ENCODE data around the gene PPIF. TPM values are rescaled to one million over a fixed set of nuclear protein-coding genes. Genes with fewer than 3 reads are reported as not detected.
A peak's percentile ranks its signal among the peaks of the same experiment; 100 is the strongest.

Gene PPIF
- total RNA-seq, 1 donor from 2014 or later, result 35.9 TPM

DNA sequence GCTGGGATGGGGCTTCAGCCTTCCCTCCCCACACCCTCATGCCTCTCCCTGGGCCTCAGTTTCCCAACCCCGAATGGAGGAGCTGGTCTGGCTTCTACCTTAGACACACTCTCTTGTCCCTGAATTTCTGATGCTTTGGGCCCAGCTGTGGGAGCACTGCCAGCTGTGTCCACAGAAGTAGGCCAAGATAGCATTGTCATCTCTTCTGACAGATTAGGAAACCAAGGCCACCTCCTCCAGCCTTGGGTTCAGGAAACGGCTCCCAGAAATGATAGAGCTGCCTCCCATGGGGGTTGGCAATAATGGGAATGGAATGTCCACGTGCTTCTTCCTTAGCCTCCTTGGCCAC lies 1.3 kb downstream of the PPIF start:
- peaks cover 5% of the 10 kb centered on the region for H3K4me1 Mint-ChIP-seq (ENCODE audit: low read depth)
- DNase-seq (ENCODE audit: low spot score, unreplicated experiment), result no peak
- H3K36me3 Mint-ChIP-seq (ENCODE audit: insufficient read depth), result peaks cover 12% of the 10 kb centered on the region
- H3K4me3 Mint-ChIP-seq (ENCODE audit: low read depth), result peak overlapping the region; percentile 72
- H3K27me3 Mint-ChIP-seq, result peaks cover under 1% of the 10 kb centered on the region
- no peak overlapping the region for H3K27ac Mint-ChIP-seq
- TF ChIP-seq, protein P1, sequence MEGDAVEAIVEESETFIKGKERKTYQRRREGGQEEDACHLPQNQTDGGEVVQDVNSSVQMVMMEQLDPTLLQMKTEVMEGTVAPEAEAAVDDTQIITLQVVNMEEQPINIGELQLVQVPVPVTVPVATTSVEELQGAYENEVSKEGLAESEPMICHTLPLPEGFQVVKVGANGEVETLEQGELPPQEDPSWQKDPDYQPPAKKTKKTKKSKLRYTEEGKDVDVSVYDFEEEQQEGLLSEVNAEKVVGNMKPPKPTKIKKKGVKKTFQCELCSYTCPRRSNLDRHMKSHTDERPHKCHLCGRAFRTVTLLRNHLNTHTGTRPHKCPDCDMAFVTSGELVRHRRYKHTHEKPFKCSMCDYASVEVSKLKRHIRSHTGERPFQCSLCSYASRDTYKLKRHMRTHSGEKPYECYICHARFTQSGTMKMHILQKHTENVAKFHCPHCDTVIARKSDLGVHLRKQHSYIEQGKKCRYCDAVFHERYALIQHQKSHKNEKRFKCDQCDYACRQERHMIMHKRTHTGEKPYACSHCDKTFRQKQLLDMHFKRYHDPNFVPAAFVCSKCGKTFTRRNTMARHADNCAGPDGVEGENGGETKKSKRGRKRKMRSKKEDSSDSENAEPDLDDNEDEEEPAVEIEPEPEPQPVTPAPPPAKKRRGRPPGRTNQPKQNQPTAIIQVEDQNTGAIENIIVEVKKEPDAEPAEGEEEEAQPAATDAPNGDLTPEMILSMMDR (IDR thresholded peaks at IDR 0.05; ENCODE audit: unreplicated experiment), result no peak
- no peaks in the 10 kb centered on the region for H3K9me3 Mint-ChIP-seq (ENCODE audit: low read depth)

DNA sequence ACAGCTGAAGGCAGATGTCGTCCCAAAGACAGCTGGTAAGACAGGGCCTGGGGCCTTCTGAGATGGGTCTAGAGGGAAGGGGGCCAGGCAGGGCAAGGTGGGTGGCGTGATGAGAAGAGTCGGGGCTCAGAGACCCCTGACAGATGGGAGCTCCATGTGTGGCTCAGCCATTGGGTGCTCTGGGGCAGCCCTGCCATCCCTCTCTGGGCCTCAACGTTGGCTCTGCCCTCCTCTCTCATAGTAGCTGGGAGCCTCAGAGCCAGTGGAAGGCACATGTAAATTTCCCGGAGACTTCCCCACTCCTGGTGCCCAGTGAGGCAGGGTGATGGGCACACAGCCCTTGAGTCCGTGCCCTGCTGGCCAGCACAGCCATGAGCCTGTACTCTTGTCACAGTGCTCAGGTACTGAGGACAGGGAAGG lies 1.8 kb downstream of the PPIF start:
- H3K36me3 Mint-ChIP-seq (ENCODE audit: insufficient read depth), result peaks cover 16% of the 10 kb centered on the region
- H3K4me3 Mint-ChIP-seq (ENCODE audit: low read depth), result peak overlapping the region; percentile 72
- no peaks in the 10 kb centered on the region for H3K9me3 Mint-ChIP-seq (ENCODE audit: low read depth)
- TF ChIP-seq, protein P1 (IDR thresholded peaks at IDR 0.05; ENCODE audit: unreplicated experiment), result no peak
- H3K27ac Mint-ChIP-seq, result no peak overlapping the region
- no peaks in the 10 kb centered on the region for H3K27me3 Mint-ChIP-seq
- peaks cover 5% of the 10 kb centered on the region for H3K4me1 Mint-ChIP-seq (ENCODE audit: low read depth)
- DNase-seq (ENCODE audit: low spot score, unreplicated experiment), result no peak

DNA sequence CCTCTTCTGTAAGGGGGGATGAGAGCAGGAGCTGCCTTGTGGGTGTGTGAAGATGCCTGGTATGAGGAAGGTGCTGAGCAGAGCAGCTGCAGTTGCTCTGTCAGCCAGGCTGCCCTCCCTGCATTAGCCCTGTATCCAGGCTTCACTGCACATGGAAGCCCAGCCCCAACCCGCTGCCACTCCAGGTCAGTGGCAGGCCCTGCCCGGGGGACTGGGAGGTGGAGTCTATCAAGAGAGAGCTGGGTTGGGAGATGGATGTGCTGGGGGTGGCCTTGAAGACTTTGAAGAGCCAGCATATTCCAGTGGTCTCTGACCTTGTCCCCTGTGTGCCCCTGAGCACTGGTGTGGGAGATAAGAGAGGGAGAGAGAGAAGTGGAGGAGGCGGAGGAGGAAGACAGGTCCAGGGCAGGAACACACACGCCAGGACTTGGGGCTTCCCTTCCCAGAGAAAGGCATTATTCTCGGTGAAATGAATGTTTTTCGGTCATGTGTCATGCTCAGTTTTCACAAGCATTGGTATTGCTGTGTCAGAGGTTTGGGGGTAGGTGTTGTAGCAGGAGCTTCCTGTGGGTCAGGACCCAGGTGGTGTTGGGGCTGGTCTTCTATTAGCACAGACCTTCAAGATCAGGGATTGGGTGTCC lies 2.6 kb downstream of the PPIF start:
- Mint-ChIP-seq H3K27ac (no peak overlapping the region), H3K4me1 (ENCODE audit: low read depth) (peaks cover 5% of the 10 kb centered on the region), H3K27me3 (no peaks in the 10 kb centered on the region), H3K4me3 (ENCODE audit: low read depth) (no peak overlapping the region), H3K36me3 (ENCODE audit: insufficient read depth) (peaks cover 22% of the 10 kb centered on the region), H3K9me3 (ENCODE audit: low read depth) (no peaks in the 10 kb centered on the region)
- no peak for DNase-seq (ENCODE audit: low spot score, unreplicated experiment)
- TF ChIP-seq, protein P1 (IDR thresholded peaks at IDR 0.05; ENCODE audit: unreplicated experiment), result no peak

GRCh38 chr10:79350407-79351154 lies 3.3 kb downstream of the PPIF start:
- DNase-seq (ENCODE audit: low spot score, unreplicated experiment), result no peak
- Mint-ChIP-seq H3K9me3 (ENCODE audit: low read depth) (no peaks in the 10 kb centered on the region), H3K27ac (no peak overlapping the region), H3K4me1 (ENCODE audit: low read depth) (peaks cover 5% of the 10 kb centered on the region), H3K4me3 (ENCODE audit: low read depth) (no peak overlapping the region), H3K36me3 (ENCODE audit: insufficient read depth) (peaks cover 25% of the 10 kb centered on the region), H3K27me3 (no peaks in the 10 kb centered on the region)
- TF ChIP-seq, protein P1 (IDR thresholded peaks at IDR 0.05; ENCODE audit: unreplicated experiment), result no peak

DNA sequence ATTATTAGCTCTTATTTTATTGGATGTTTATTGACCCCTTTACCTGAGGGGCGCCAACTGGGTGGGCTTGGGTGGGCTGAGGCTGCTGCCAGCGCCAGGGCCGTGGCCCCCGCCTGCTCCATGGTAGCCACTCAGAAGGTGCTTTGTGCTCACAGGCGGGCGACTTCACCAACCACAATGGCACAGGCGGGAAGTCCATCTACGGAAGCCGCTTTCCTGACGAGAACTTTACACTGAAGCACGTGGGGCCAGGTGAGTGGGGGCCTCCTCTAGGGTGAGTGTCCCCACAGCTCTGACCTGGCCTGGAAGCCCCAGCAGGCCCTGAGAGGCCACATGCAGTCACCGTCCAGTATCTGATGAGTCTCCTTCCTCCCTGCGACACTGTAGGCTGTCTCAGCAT lies 4.1 kb downstream of the PPIF start:
- Mint-ChIP-seq H3K4me3 (ENCODE audit: low read depth) (no peak overlapping the region), H3K27me3 (no peaks in the 10 kb centered on the region), H3K27ac (no peak overlapping the region), H3K4me1 (ENCODE audit: low read depth) (peaks cover 5% of the 10 kb centered on the region), H3K36me3 (ENCODE audit: insufficient read depth) (peaks cover 29% of the 10 kb centered on the region), H3K9me3 (ENCODE audit: low read depth) (no peaks in the 10 kb centered on the region)
- DNase-seq (ENCODE audit: low spot score, unreplicated experiment), result no peak
- TF ChIP-seq, protein P1 (IDR thresholded peaks at IDR 0.05; ENCODE audit: unreplicated experiment), result no peak
